ENCODE data around the gene RIN3.

DNA sequence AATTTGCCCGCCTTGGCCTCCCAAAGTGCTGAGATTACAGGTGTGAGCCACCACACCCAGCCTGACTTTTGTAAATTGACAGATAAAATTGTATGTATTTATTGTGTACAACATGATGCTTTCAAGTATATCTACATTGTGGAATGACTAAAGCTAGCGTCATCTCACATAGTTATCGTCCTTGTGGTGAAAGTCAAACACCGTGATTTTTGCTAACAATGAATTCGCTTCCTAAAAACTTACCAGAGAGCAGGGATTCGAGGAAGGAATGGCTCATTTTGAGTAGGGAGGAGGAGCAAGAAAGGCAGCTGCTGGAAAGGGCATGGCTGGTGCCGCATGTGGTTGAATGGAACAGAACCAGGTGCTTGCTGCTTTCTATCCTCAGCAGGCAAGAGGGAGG is 149.5 kb downstream of the RIN3 start:
- TF ChIP-seq, protein P1, sequence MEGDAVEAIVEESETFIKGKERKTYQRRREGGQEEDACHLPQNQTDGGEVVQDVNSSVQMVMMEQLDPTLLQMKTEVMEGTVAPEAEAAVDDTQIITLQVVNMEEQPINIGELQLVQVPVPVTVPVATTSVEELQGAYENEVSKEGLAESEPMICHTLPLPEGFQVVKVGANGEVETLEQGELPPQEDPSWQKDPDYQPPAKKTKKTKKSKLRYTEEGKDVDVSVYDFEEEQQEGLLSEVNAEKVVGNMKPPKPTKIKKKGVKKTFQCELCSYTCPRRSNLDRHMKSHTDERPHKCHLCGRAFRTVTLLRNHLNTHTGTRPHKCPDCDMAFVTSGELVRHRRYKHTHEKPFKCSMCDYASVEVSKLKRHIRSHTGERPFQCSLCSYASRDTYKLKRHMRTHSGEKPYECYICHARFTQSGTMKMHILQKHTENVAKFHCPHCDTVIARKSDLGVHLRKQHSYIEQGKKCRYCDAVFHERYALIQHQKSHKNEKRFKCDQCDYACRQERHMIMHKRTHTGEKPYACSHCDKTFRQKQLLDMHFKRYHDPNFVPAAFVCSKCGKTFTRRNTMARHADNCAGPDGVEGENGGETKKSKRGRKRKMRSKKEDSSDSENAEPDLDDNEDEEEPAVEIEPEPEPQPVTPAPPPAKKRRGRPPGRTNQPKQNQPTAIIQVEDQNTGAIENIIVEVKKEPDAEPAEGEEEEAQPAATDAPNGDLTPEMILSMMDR (IDR thresholded peaks at IDR 0.05) = no peak
- no peak for TF ChIP-seq POLR2A (IDR thresholded peaks at IDR 0.05)
